Measurements from ENCODE around the gene CAB39L. TPM values are rescaled to one million over a fixed set of nuclear protein-coding genes. Genes with fewer than 3 reads are reported as not detected.
A peak's percentile ranks its signal among the peaks of the same experiment; 100 is the strongest.

CAB39L gene
- total RNA-seq, result 1 to 10 TPM; 4.4 to 6.5 (median 6.0) TPM
- total RNA-seq (2013), result 7.5 TPM

DNA sequence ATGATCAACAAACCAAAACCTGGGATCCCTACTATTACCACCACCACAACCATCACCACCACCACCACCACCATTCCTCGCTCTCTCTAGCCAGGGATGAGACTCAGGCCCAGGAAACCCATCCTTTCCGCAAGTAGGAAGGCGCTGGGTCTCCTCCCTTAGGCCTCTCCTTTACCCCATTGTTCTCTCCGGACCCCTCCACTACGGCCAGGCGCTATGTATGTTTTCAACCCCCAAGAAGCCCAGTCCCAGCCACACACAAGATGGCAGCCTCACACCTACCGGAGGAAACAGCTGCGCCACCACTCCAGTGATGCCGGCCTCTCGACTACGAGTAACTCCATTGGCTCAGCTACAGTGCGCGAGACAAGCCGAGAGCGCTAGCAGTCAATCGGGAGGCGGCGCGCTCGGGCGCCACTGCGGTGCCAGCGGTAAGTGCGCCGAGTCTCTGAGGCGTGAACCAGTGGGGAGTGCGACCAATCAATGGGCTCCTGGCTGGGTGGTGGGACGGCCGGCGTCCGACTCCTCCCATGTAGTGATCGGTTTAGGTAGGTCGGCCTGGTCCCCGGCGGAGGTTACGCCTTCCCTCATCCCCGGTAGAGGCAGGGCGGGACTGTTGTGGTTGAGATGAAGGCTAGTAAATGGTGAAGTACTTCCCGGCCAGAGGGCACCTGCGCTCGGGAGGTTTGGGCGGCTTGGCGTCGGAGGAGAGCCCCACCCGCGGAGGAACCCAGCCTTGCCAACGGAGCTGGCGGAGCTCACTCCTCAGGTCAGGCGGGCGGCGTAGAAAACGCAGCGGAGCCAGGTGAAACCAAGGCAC, at the start of gene CAB39L, which contains the start of gene SETDB2:
TSS of gene CAB39L (minus strand) at position 361 of the 820 bp plus-strand sequence. CDS start 61,154 bp downstream, outside the sequence.
TSS of gene SETDB2 (plus strand) at position 571 of the 820 bp plus-strand sequence. CDS start 7,620 bp downstream, outside the sequence.
- H3K27ac ChIP-seq (ENCODE audit: low read length), result peak within 1 kb of the TSS; percentile 91
- Mint-ChIP-seq H3K9me3 (no peaks in the 10 kb centered on the region), H3K4me1 (peaks cover 40 to 44% of the 10 kb centered on the region in 2 donors), H3K4me3 (peak within 1 kb of the TSS; percentile 98), H3K36me3 (no peaks in the 10 kb centered on the region), H3K27ac (peak within 1 kb of the TSS; percentile 96 to 97), H3K27me3 (ENCODE audit: low read depth in 2 of 2) (no peaks in the 10 kb centered on the region)
- WGBS (ENCODE audit: insufficient coverage), result under 1% methylated on average over 53 of the region's 53 CpGs
- no peak for TF ChIP-seq CTCF (IDR thresholded peaks at IDR 0.05)
- peak within 1 kb of the TSS; percentile 55 for H3K4me3 ChIP-seq (ENCODE audit: low read length)
- no peaks in the 10 kb centered on the region for H3K36me3 ChIP-seq (ENCODE audit: control insufficient read depth, insufficient read depth, low read length)
- intact Hi-C loops (cut with micrococcal nuclease), result loop anchor here (2.0 to 10.0 kb wide), 6 partner anchors 142 to 981 kb away; partner anchors contain the start of genes CDADC1, FNDC3A and KPNA3
- DNase-seq (peak; percentile 98 to 99), ATAC-seq (peak; percentile 84 to 97 (median 89))
- peaks cover 17% of the 10 kb centered on the region for H3K4me1 ChIP-seq (ENCODE audit: control insufficient read depth, insufficient read depth, low read length)
- no peaks in the 10 kb centered on the region for H3K9me3 ChIP-seq (ENCODE audit: control insufficient read depth, insufficient read depth, low read length)
- H3K27me3 ChIP-seq (ENCODE audit: control insufficient read depth, insufficient read depth, low read length), result no peaks in the 10 kb centered on the region

- no CpG with 5 or more reads among the region's 2 CpGs for WGBS (ENCODE audit: insufficient coverage)
- Mint-ChIP-seq H3K9me3 (no peaks in the 10 kb centered on the region), H3K4me1 (no peaks in the 10 kb centered on the region), H3K36me3 (no peaks in the 10 kb centered on the region), H3K27ac (no peak overlapping the region), H3K27me3 (ENCODE audit: low read depth in 2 of 2) (no peaks in the 10 kb centered on the region), H3K4me3 (no peak overlapping the region)
- DNase-seq, result no peak
- H3K9me3 ChIP-seq (ENCODE audit: control insufficient read depth, insufficient read depth, low read length), result no peaks in the 10 kb centered on the region
- no peaks in the 10 kb centered on the region for H3K4me1 ChIP-seq (ENCODE audit: control insufficient read depth, insufficient read depth, low read length)
- H3K4me3 ChIP-seq (ENCODE audit: low read length), result no peak overlapping the region
- peaks cover 39% of the 10 kb centered on the region for H3K36me3 ChIP-seq (ENCODE audit: control insufficient read depth, insufficient read depth, low read length)
- H3K27ac ChIP-seq (ENCODE audit: low read length), result no peak overlapping the region
- intact Hi-C loops (cut with micrococcal nuclease), result no loop called here
- no peak for TF ChIP-seq CTCF (IDR thresholded peaks at IDR 0.05)
- H3K27me3 ChIP-seq (ENCODE audit: control insufficient read depth, insufficient read depth, low read length), result no peaks in the 10 kb centered on the region
- ATAC-seq, result no peak
These were observed 44.7 kb upstream of the CAB39L start for GRCh38 chr13:49488563-49488962.

- Mint-ChIP-seq H3K27ac (no peak overlapping the region), H3K4me3 (no peak overlapping the region), H3K4me1 (no peaks in the 10 kb centered on the region), H3K27me3 (ENCODE audit: low read depth in 2 of 2) (no peaks in the 10 kb centered on the region), H3K36me3 (peaks cover 15% of the 10 kb centered on the region), H3K9me3 (no peaks in the 10 kb centered on the region)
- intact Hi-C loops (cut with micrococcal nuclease), result no loop called here
- Histone ChIP-seq H3K36me3 (ENCODE audit: control insufficient read depth, insufficient read depth, low read length) (peaks cover 82% of the 10 kb centered on the region), H3K4me1 (ENCODE audit: control insufficient read depth, insufficient read depth, low read length) (no peaks in the 10 kb centered on the region), H3K4me3 (ENCODE audit: low read length) (no peak overlapping the region), H3K27me3 (ENCODE audit: control insufficient read depth, insufficient read depth, low read length) (no peaks in the 10 kb centered on the region), H3K9me3 (ENCODE audit: control insufficient read depth, insufficient read depth, low read length) (no peaks in the 10 kb centered on the region), H3K27ac (ENCODE audit: low read length) (no peak overlapping the region)
- 100% methylated on average over 4 of the region's 5 CpGs for WGBS (ENCODE audit: insufficient coverage)
- no peak for TF ChIP-seq CTCF (IDR thresholded peaks at IDR 0.05)
- no peak for ATAC-seq
- no peak for DNase-seq
These were observed 37.9 kb upstream of the CAB39L start for GRCh38 chr13:49481788-49482187.

Measured in natural killer cell (primary cell).